ENCODE data around the gene RND2.

The RND2 gene

GRCh38 chr17:43074869-43075268 is 49.8 kb downstream of the RND2 start:
- no peak for DNase-seq (ENCODE audit: low read depth in 2 of 2)

- no peak for DNase-seq (ENCODE audit: low read depth in 2 of 2)
These were observed 54.7 kb downstream of the RND2 start for GRCh38 chr17:43079641-43080302.

Measured in activated CD8-positive, alpha-beta memory T cell treated with anti-CD3 and anti-CD28 coated beads for 4 hours (primary cell).